ENCODE measurements around the gene SHISA9.

The SHISA9 gene

GRCh38 chr16:13269905-13270528 lies 368.6 kb downstream of the SHISA9 start:
- no peak for DNase-seq (ENCODE audit: low spot score)

GRCh38 chr16:13270602-13271001 lies 369.2 kb downstream of the SHISA9 start:
- DNase-seq (ENCODE audit: low spot score) = no peak

GRCh38 chr16:13289515-13289914 lies 388.1 kb downstream of the SHISA9 start:
- DNase-seq (ENCODE audit: low spot score) = no peak

Data from iPS-NIHi11 (cell line).